ENCODE data around the gene DBH.

Gene DBH

GRCh38 chr9:133598978-133599377, 37.2 kb upstream of the DBH start:
- DNase-seq (ENCODE audit: low read depth): no peak
- no peak overlapping the region for H3K4me3 ChIP-seq (ENCODE audit: low read length)
- TF ChIP-seq CTCF (conservative IDR thresholded peaks at IDR 0.05; ENCODE audit: low read length): no peak

GRCh38 chr9:133599470-133600173, 36.5 kb upstream of the DBH start:
- no peak for DNase-seq (ENCODE audit: low read depth)
- TF ChIP-seq CTCF (conservative IDR thresholded peaks at IDR 0.05; ENCODE audit: low read length): no peak
- no peak overlapping the region for H3K4me3 ChIP-seq (ENCODE audit: low read length)

GRCh38 chr9:133600739-133601138, 35.4 kb upstream of the DBH start:
- TF ChIP-seq CTCF (conservative IDR thresholded peaks at IDR 0.05; ENCODE audit: low read length): no peak

GRCh38 chr9:133601746-133602145, 34.4 kb upstream of the DBH start:
- DNase-seq (ENCODE audit: low read depth): no peak
- H3K4me3 ChIP-seq (ENCODE audit: low read length): no peak overlapping the region
- TF ChIP-seq CTCF (conservative IDR thresholded peaks at IDR 0.05; ENCODE audit: low read length): no peak

More at GRCh38 chr9:133600739-133601138, 35.4 kb upstream of the DBH start:
- no peak overlapping the region for H3K4me3 ChIP-seq (ENCODE audit: low read length)
- no peak for DNase-seq (ENCODE audit: low read depth)

GRCh38 chr9:133602277-133602676, 33.9 kb upstream of the DBH start:
- no peak for DNase-seq (ENCODE audit: low read depth)
- TF ChIP-seq CTCF (conservative IDR thresholded peaks at IDR 0.05; ENCODE audit: low read length): no peak
- no peak overlapping the region for H3K4me3 ChIP-seq (ENCODE audit: low read length)

- TF ChIP-seq CTCF (conservative IDR thresholded peaks at IDR 0.05; ENCODE audit: low read length): no peak
- no peak overlapping the region for H3K4me3 ChIP-seq (ENCODE audit: low read length)
- no peak for DNase-seq (ENCODE audit: low read depth)
Observed at GRCh38 chr9:133603135-133603927, 32.8 kb upstream of the DBH start.

GRCh38 chr9:133604214-133604613, 31.9 kb upstream of the DBH start:
- DNase-seq (ENCODE audit: low read depth): no peak

More at GRCh38 chr9:133604214-133604613, 31.9 kb upstream of the DBH start:
- TF ChIP-seq CTCF (conservative IDR thresholded peaks at IDR 0.05; ENCODE audit: low read length): no peak
- H3K4me3 ChIP-seq (ENCODE audit: low read length): no peak overlapping the region
